Activated CD8-positive, alpha-beta T cell treated with anti-CD3 and anti-CD28 coated beads, Interleukin-2, amount 10 ng/mL, durations not matched to agents 7 days and 5 days (primary cell): ENCODE data around the gene TBPL2. TPM values are rescaled to one million over a fixed set of nuclear protein-coding genes. Genes with fewer than 3 reads are reported as not detected.

Experiments used
- ATAC-seq: fragments of 150-1000 bp; cut with Tn5 transposase; one replicate; pipeline ENCODE4 v1.10.0; 2021; ENCODE audit warnings: moderate library complexity
- CTCF ChIA-PET: fragments of 350-600 bp; sonication (Branson Sonifier 250); formaldehyde crosslinking; loops from one replicate; lab custom pipeline; 2021; ENCODE audit warnings: antibody characterized with exemption; lab: Charles Lee
- POLR2A ChIA-PET: fragments of 350-600 bp; sonication (Branson Sonifier 250); formaldehyde crosslinking; loops from one replicate; lab custom pipeline; 2021; ENCODE audit warnings: antibody characterized with exemption; lab: Charles Lee
- DNase-seq: peaks from one replicate; pipeline ENCODE4 v3.0.0-alpha.2; 2020
- H3K27ac Mint-ChIP-seq: one replicate; pipeline ENCODE4 v1.8.0; 2021; ENCODE audit warnings: mild to moderate bottlenecking, mixed read lengths
- H3K27me3 Mint-ChIP-seq: one replicate; pipeline ENCODE4 v1.8.0; 2021; ENCODE audit warnings: low read depth, mixed read lengths
- H3K36me3 Mint-ChIP-seq: one replicate; pipeline ENCODE4 v1.8.0; 2021; ENCODE audit warnings: low read depth, mixed read lengths
- H3K4me1 Mint-ChIP-seq: one replicate; pipeline ENCODE4 v1.8.0; 2021; ENCODE audit warnings: low read depth, mixed read lengths
- H3K4me3 Mint-ChIP-seq: one replicate; pipeline ENCODE4 v1.8.0; 2021; ENCODE audit warnings: mild to moderate bottlenecking, mixed read lengths
- H3K9me3 Mint-ChIP-seq: one replicate; pipeline ENCODE4 v1.8.0; 2022; ENCODE audit warnings: mixed read lengths; ENCODE audit not compliant: insufficient read depth
- total RNA-seq, 2 experiments: library from RNA; stranded (reverse); gene quantifications; one replicate each; pipeline ENCODE4 v1.2.3, GENCODE V29; 2021

The TBPL2 gene
- total RNA-seq, 2 experiments from 2014 or later: not detected

- DNase-seq (no peak), ATAC-seq (no peak)
- ChIA-PET CTCF (interaction anchor here (1.6 kb wide), 1 partner anchor 8 kb away, joined by 6 read pairs; no protein-coding TSS in a partner anchor), POLR2A (no interaction called here)
- no peaks in the 10 kb centered on the region for H3K4me1 Mint-ChIP-seq
- no peak overlapping the region for H3K27ac Mint-ChIP-seq
- no peaks in the 10 kb centered on the region for H3K36me3 Mint-ChIP-seq
- H3K4me3 Mint-ChIP-seq: no peak overlapping the region
- H3K27me3 Mint-ChIP-seq: peaks cover 14% of the 10 kb centered on the region
- H3K9me3 Mint-ChIP-seq: no peaks in the 10 kb centered on the region
Measured at GRCh38 chr14:55454264-55455002, 14.0 kb upstream of the TBPL2 start.

- Mint-ChIP-seq H3K27ac (no peak overlapping the region), H3K4me3 (no peak overlapping the region), H3K4me1 (no peaks in the 10 kb centered on the region), H3K27me3 (peaks cover 11% of the 10 kb centered on the region), H3K36me3 (no peaks in the 10 kb centered on the region), H3K9me3 (no peaks in the 10 kb centered on the region)
- DNase-seq (no peak), ATAC-seq (no peak)
- CTCF ChIA-PET: no interaction called here
- POLR2A ChIA-PET: no interaction called here
Measured at GRCh38 chr14:55451950-55452349, 11.5 kb upstream of the TBPL2 start.

GRCh38 chr14:55451398-55451797 lies 11.0 kb upstream of the TBPL2 start:
- POLR2A ChIA-PET: no interaction called here
- Mint-ChIP-seq H3K4me3 (no peak overlapping the region), H3K27me3 (peaks cover 11% of the 10 kb centered on the region), H3K27ac (no peak overlapping the region), H3K9me3 (no peaks in the 10 kb centered on the region), H3K4me1 (no peaks in the 10 kb centered on the region), H3K36me3 (no peaks in the 10 kb centered on the region)
- DNase-seq: no peak
- no peak for ATAC-seq
- CTCF ChIA-PET: no interaction called here

GRCh38 chr14:55450987-55451386 lies 10.6 kb upstream of the TBPL2 start:
- ATAC-seq: no peak

GRCh38 chr14:55450539-55450938 lies 10.1 kb upstream of the TBPL2 start:
- POLR2A ChIA-PET: no interaction called here
- H3K4me1 Mint-ChIP-seq: no peaks in the 10 kb centered on the region
- no peaks in the 10 kb centered on the region for H3K9me3 Mint-ChIP-seq
- CTCF ChIA-PET: no interaction called here
- no peak overlapping the region for H3K4me3 Mint-ChIP-seq
- no peak overlapping the region for H3K27ac Mint-ChIP-seq
- H3K27me3 Mint-ChIP-seq: peaks cover 11% of the 10 kb centered on the region
- H3K36me3 Mint-ChIP-seq: no peaks in the 10 kb centered on the region
- ATAC-seq (no peak), DNase-seq (no peak)

More at GRCh38 chr14:55450987-55451386, 10.6 kb upstream of the TBPL2 start:
- Mint-ChIP-seq H3K27ac (no peak overlapping the region), H3K4me3 (no peak overlapping the region), H3K36me3 (no peaks in the 10 kb centered on the region), H3K4me1 (no peaks in the 10 kb centered on the region), H3K9me3 (no peaks in the 10 kb centered on the region), H3K27me3 (peaks cover 11% of the 10 kb centered on the region)
- ChIA-PET CTCF (no interaction called here), POLR2A (no interaction called here)
- DNase-seq: no peak

- Mint-ChIP-seq H3K9me3 (no peaks in the 10 kb centered on the region), H3K36me3 (no peaks in the 10 kb centered on the region), H3K27ac (no peak overlapping the region), H3K4me1 (no peaks in the 10 kb centered on the region), H3K4me3 (no peak overlapping the region), H3K27me3 (peaks cover 11% of the 10 kb centered on the region)
- CTCF ChIA-PET: interaction anchor here (1.4 kb wide), 1 partner anchor 1041 kb away, joined by 3 read pairs; no protein-coding TSS in a partner anchor
- DNase-seq: no peak
- ATAC-seq: no peak
- POLR2A ChIA-PET: no interaction called here
Measured at GRCh38 chr14:55450124-55450523, 9.7 kb upstream of the TBPL2 start.

- ChIA-PET POLR2A (no interaction called here), CTCF (interaction anchor here (0.9 to 1.4 kb wide), 2 partner anchors 15 to 1042 kb away, joined by 3 read pairs; no protein-coding TSS in a partner anchor)
- H3K36me3 Mint-ChIP-seq: no peaks in the 10 kb centered on the region
- peaks cover 11% of the 10 kb centered on the region for H3K27me3 Mint-ChIP-seq
- H3K4me1 Mint-ChIP-seq: no peaks in the 10 kb centered on the region
- ATAC-seq (no peak), DNase-seq (no peak)
- no peaks in the 10 kb centered on the region for H3K9me3 Mint-ChIP-seq
- no peak overlapping the region for H3K4me3 Mint-ChIP-seq
- H3K27ac Mint-ChIP-seq: no peak overlapping the region
Measured at GRCh38 chr14:55449116-55449515, 8.7 kb upstream of the TBPL2 start.

GRCh38 chr14:55448141-55448614 lies 7.8 kb upstream of the TBPL2 start:
- Mint-ChIP-seq H3K27me3 (peaks cover 5% of the 10 kb centered on the region), H3K36me3 (no peaks in the 10 kb centered on the region), H3K9me3 (no peaks in the 10 kb centered on the region), H3K4me1 (no peaks in the 10 kb centered on the region), H3K4me3 (no peak overlapping the region), H3K27ac (no peak overlapping the region)
- ChIA-PET POLR2A (interaction anchor here (0.7 kb wide), 1 partner anchor 217 kb away, joined by 3 read pairs; no protein-coding TSS in a partner anchor), CTCF (no interaction called here)
- ATAC-seq (no peak), DNase-seq (no peak)

- no peak for DNase-seq
- CTCF ChIA-PET: interaction anchor here (0.6 to 4.7 kb wide), 36 partner anchors 8 to 1869 kb away, joined by 3 to 58 read pairs (median 4); no protein-coding TSS in a partner anchor
- Mint-ChIP-seq H3K27ac (no peak overlapping the region), H3K4me1 (no peaks in the 10 kb centered on the region), H3K36me3 (no peaks in the 10 kb centered on the region), H3K4me3 (no peak overlapping the region), H3K9me3 (no peaks in the 10 kb centered on the region), H3K27me3 (peaks cover 2% of the 10 kb centered on the region)
- ATAC-seq: no peak
- POLR2A ChIA-PET: no interaction called here
Measured at GRCh38 chr14:55446833-55447232, 6.4 kb upstream of the TBPL2 start.

- no peak for ATAC-seq
- no peak overlapping the region for H3K27ac Mint-ChIP-seq
- POLR2A ChIA-PET: no interaction called here
Measured at GRCh38 chr14:55446127-55446736, 5.8 kb upstream of the TBPL2 start.

GRCh38 chr14:55441286-55441685 lies 870 bp upstream of the TBPL2 start:
- Mint-ChIP-seq H3K4me3 (no peak overlapping the region), H3K27ac (no peak overlapping the region), H3K9me3 (no peaks in the 10 kb centered on the region), H3K27me3 (peaks cover 8% of the 10 kb centered on the region), H3K36me3 (no peaks in the 10 kb centered on the region), H3K4me1 (no peaks in the 10 kb centered on the region)
- ChIA-PET CTCF (interaction anchor here (0.9 to 1.3 kb wide), 2 partner anchors 14 to 1033 kb away, joined by 3 read pairs; no protein-coding TSS in a partner anchor), POLR2A (no interaction called here)
- no peak for ATAC-seq
- DNase-seq: no peak

More at GRCh38 chr14:55446127-55446736, 5.8 kb upstream of the TBPL2 start:
- H3K4me1 Mint-ChIP-seq: no peaks in the 10 kb centered on the region
- no peaks in the 10 kb centered on the region for H3K9me3 Mint-ChIP-seq
- H3K27me3 Mint-ChIP-seq: no peaks in the 10 kb centered on the region
- H3K36me3 Mint-ChIP-seq: no peaks in the 10 kb centered on the region
- CTCF ChIA-PET: interaction anchor here (0.6 to 4.7 kb wide), 41 partner anchors 8 to 1869 kb away, joined by 3 to 58 read pairs (median 4); no protein-coding TSS in a partner anchor
- no peak overlapping the region for H3K4me3 Mint-ChIP-seq
- peak; percentile 71 for DNase-seq
